Measurements from ENCODE around the gene TCF12. TPM values are rescaled to one million over a fixed set of nuclear protein-coding genes. Genes with fewer than 3 reads are reported as not detected.
"Not testable (repeated sequence)": the region's sequence is repeated elsewhere in the genome, so short reads cannot be mapped to it uniquely, and the experiment has no call there.

The TCF12 gene
- total RNA-seq, 1 donor from 2014 or later: 46.5 TPM

- ATAC-seq (no peak), DNase-seq (ENCODE audit: missing footprints) (no peak)
- intact Hi-C loops (cut with DNase I): no loop called here
Measured at GRCh38 chr15:56991017-56991416, 72.6 kb downstream of the TCF12 start.

DNA sequence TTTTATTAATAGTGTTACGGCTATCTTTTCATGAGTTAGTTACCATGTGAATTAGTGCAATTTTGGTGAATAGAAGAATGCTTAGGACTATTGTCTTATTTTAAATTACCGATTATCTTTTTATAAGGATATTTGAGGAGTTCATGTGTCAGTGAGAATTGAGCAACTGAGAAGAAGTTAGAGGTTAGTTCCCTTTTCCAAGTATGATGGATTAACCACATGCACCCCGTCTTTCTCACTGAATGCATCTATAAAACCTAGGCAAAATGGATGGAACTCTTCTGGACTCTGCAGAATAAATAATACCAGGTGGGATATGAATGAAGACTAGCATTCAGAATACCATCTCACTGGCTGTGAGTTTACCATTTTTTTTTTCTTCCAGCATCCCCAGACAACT is 74.3 kb downstream of the TCF12 start:
- intact Hi-C loops (cut with DNase I): no loop called here
- DNase-seq (ENCODE audit: missing footprints) (no peak), ATAC-seq (no peak)

GRCh38 chr15:56994280-56994679 is 75.8 kb downstream of the TCF12 start:
- intact Hi-C loops (cut with DNase I): no loop called here
- no peak for ATAC-seq

DNA sequence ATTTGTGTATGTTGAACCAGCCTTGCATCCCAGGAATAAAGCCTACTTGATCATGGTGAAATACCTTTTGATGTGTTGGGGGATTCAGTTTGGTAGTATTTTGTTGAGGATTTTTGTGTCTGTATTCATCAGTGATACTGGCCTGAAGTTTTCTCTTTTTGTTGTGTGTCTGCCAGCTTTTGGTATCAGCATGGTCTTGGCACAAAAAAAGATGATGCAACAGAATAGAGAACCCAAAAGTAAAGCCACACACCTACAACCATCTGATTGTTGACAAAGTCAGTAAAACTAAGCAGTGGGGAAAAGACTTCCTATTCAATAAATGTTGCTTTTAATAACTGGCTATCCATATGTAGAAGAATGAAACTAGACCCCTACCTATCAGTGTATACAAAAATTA is 77.6 kb downstream of the TCF12 start:
- intact Hi-C loops (cut with DNase I): no loop called here
- ATAC-seq (no peak), DNase-seq (ENCODE audit: missing footprints) (no peak)

More at GRCh38 chr15:56994280-56994679, 75.8 kb downstream of the TCF12 start:
- no peak for DNase-seq (ENCODE audit: missing footprints)

- intact Hi-C loops (cut with DNase I): no loop called here
- DNase-seq (ENCODE audit: missing footprints): no peak
- ATAC-seq: no peak
Measured at GRCh38 chr15:56996746-56997470, 78.5 kb downstream of the TCF12 start.

DNA sequence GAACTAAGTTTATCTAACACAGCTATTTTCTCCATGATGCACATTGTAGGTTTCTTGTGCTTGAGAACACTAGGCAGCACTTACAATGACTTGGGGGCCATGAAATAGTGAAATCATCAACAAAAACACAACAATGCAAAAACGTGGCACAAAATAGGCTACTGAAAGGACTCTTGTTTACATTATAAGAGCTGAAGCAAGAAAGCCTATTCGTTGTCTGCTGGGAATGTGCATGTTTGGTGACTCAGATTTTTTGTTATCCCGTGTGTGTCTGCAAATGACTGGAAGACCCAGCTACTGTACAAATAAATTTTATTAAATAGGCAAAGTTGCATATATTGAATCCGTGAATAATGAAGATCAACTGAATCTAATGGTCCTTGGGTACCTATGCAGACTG is 85.0 kb downstream of the TCF12 start:
- DNase-seq (ENCODE audit: missing footprints) (no peak), ATAC-seq (no peak)
- intact Hi-C loops (cut with DNase I): no loop called here

GRCh38 chr15:57005244-57005643 is 86.8 kb downstream of the TCF12 start:
- intact Hi-C loops (cut with DNase I): no loop called here
- DNase-seq (ENCODE audit: missing footprints) (no peak), ATAC-seq (no peak)

GRCh38 chr15:57007797-57008196 is 89.4 kb downstream of the TCF12 start:
- DNase-seq (ENCODE audit: missing footprints); ATAC-seq; intact Hi-C loops (cut with DNase I): not testable (repeated sequence)

DNA sequence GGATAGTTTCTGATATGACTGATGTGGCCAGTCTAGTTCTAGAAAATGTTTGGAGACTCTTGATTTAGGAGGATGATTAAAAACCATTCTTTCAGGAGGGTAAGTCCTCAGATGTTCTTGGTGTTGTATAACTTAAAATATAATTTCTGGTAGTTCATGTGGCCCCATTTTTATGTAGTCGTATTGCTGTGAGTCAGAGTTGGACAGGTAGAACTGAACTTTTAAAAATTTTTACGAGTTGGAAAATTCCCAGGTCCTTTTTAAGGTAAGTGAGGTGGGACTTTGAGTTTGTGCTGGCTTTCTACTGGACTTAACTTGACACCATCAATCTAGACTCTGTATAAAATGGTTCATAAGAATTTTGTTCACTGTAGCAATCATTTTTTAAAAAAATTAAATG is 92.3 kb downstream of the TCF12 start:
- ATAC-seq (no peak), DNase-seq (ENCODE audit: missing footprints) (no peak)
- intact Hi-C loops (cut with DNase I): no loop called here

DNA sequence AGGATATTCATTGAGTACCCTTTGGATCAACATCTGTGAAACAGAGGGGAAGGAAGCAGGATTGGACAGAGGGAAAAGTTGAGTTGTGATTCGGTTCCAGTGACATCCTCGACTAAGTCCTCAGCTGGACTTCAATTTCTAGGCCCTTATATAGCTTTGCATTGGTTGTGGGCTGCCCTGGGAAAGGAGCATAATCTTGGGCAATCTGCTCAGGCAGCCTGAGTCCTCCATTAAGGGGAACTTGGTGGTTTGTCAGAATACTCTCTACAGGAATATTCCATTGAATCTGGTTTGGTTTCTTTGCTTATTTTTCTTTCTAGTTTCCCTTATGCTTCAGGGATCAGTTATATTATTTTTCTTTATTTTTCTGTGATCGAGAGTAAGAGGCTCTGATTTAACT is 94.1 kb downstream of the TCF12 start:
- DNase-seq (ENCODE audit: missing footprints) (no peak), ATAC-seq (no peak)
- intact Hi-C loops (cut with DNase I): no loop called here

GRCh38 chr15:57014896-57015295 is 96.5 kb downstream of the TCF12 start:
- DNase-seq (ENCODE audit: missing footprints); intact Hi-C loops (cut with DNase I); ATAC-seq: not testable (repeated sequence)

DNA sequence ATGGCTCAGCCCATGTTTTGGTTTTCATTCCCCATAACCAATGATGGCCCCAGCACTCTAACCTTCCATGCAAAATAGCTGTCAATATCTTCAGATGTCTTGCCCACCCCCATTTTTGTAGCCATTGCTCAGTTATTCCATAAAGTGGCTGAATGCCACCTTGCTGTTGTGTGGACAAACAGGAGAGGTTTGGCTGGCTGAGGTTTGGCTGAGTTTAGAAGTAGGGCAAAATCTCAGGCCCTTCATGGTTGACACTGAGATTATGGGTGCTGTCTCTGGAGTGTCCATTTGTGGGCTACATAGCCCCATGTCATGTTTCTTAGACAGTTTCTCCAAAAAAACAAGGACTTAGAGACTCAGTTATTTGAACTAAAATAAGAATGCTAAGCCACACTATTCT is 96.9 kb downstream of the TCF12 start:
- ATAC-seq: no peak
- DNase-seq (ENCODE audit: missing footprints): no peak
- intact Hi-C loops (cut with DNase I): no loop called here

DNA sequence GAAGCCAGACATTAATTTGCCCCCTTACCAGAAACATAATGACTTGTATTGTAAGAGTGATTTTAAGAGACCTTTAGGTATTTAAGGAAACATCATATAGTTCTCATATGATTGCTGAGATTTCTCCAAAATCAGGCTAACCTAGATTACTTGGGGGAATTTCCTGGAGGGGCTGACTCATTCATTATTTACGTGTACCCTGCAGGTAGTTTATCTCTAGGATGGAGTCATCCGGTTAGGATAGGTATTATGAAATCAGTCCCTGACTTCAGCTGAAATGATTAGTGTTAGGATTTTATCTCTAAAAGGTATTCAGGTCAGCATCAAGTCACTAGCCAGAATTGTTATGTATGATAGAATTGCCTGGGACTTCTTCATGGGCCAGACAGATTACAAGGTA is 97.5 kb downstream of the TCF12 start:
- ATAC-seq: no peak
- intact Hi-C loops (cut with DNase I): no loop called here
- no peak for DNase-seq (ENCODE audit: missing footprints)

DNA sequence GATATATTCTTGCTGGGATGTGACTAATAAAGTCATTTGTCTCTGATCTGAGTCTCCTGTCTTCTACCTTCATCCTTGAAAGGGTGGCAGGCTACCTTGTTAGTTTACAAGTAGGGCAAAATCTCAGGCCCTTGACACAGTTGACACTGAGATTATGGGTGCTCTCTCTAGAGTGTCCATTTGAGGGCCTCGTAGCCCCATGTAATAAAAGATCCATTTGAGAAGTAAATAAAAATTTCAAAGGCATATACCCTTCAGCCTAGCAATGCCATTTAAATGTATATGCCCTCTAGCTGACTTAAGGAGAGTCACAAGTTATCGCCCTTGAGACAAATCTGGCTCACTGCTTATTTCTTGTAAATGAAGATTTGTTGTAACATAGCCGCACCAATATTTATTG is 98.6 kb downstream of the TCF12 start:
- ATAC-seq: no peak
- intact Hi-C loops (cut with DNase I): no loop called here
- DNase-seq (ENCODE audit: missing footprints): no peak

DNA sequence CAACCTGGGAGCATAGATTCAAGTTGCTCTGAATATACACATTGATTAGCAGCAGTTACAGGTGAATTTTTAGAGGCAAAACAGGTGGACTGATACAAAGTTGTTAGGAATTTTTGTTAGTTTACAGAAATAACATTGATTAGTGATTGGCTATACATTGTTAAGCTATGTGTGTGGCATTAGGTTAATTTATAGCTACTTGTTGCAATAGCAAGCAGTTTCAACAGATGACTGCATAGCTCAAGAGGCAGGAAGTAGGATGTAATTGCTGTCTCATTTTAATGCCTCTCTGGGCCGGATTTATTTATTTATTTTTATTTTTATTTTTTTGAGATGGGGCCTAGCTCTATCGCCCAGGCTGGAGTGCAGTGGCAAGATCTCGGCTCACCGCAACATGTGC is 99.7 kb downstream of the TCF12 start:
- intact Hi-C loops (cut with DNase I): no loop called here
- DNase-seq (ENCODE audit: missing footprints) (no peak), ATAC-seq (no peak)

- DNase-seq (ENCODE audit: missing footprints) (no peak), ATAC-seq (peak; percentile 69)
- intact Hi-C loops (cut with DNase I): no loop called here
Measured at GRCh38 chr15:57019496-57020160, 101.2 kb downstream of the TCF12 start.

GRCh38 chr15:57025264-57025926 is 107.0 kb downstream of the TCF12 start:
- DNase-seq (ENCODE audit: missing footprints): no peak
- intact Hi-C loops (cut with DNase I): no loop called here
- ATAC-seq: no peak

DNA sequence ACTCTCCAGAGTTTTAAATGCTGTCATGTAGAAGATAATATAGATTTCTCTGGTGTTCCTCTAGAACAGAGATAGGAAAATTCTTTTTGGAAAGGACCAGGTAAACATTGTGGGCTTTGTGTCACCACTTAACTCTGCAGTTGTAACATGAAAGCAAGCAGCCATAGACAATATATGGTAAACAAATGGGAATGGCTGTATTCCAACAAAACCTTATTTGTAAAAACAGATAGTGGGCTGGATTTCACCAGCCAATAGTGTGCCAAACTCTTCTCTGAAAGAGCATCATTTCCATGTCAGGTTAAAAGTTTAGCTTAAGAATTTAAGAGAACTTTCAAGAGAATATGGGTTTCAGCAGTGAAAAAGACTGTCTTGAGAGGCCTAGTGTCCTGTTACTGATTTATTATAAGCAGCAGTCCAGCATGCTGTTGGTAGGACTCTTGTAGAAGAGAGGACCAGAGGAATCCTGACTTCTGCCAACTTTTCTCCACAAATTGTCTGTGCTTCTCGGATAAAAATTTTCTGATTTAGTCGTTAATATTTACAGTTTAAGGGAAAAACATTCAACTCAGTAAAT is 107.7 kb downstream of the TCF12 start:
- DNase-seq (ENCODE audit: missing footprints): no peak

GRCh38 chr15:57027596-57027995 is 109.2 kb downstream of the TCF12 start:
- DNase-seq (ENCODE audit: missing footprints) (no peak), ATAC-seq (no peak)
- intact Hi-C loops (cut with DNase I): no loop called here

More for the DNA sequence above, 107.7 kb downstream of the TCF12 start:
- intact Hi-C loops (cut with DNase I): no loop called here
- ATAC-seq: no peak

DNA sequence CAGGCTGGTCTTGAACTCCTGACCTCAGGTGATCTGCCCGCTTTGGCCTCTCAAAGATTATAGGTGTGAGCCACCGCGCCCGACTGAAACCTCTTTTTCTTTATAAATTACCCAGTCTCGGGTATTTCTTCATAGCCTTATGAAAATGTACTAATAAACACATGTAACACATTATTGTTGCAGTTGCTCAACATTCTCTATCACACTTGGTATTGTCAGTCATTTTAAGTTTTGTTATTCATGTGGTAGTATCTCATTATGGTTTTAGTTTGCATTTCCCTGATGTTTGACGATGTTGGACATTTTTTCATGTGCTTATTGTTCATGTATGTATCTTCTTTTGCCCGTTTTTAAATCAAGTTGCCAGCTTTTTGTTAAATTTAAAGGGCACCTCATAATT is 109.7 kb downstream of the TCF12 start:
- intact Hi-C loops (cut with DNase I): no loop called here
- DNase-seq (ENCODE audit: missing footprints) (no peak), ATAC-seq (no peak)
